ENCODE results near the gene GJB3.

GJB3 gene

DNA sequence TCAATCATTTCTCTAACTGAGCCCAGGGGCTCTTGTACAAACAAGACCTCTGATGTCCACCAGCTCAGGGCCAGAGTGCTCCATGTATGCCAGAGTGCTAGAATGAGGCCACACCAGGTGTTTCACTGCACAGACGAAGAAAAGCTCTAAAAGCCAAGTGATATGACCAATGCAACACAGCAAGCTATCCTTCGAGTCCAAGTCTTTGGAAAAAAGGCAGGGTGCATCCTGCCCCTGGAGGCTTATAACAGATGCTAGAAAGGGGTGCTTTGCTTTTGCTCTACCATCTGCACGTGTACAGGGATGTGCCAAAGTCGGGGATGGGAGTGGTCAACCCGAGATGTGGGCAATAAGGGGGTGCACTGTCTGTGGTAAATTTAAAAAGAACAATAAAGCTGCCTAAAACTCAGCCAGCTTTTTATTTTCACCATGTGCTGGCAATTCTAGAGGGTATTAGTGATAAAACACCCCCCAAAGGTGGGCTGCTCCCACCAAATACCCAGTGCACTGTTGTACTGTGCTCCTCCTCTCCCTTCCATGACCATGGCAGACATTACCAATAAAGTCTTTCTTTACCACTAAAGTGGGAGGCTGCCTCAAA lies 46.4 kb downstream of the GJB3 start:
- DNase-seq: no peak

DNA sequence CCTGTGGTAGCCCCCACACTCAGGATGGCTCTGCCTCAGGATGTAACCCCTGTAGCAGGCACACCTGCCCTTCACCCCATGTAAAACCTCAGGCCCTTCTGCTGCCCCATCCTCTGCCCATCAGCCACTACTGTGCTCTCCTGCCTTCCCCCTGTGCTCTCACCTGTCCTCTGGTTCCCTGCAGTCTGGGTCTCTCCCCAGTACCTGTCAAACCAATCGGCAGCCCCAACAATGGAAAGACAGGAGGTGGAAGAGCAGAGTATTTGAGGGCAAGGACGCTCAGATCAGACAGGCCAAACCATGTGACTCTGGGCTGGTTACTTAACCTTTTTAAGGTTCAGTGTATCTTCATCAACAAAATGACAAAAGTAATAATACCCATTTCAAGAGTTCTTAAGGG lies 47.6 kb downstream of the GJB3 start:
- no peak for DNase-seq

DNA sequence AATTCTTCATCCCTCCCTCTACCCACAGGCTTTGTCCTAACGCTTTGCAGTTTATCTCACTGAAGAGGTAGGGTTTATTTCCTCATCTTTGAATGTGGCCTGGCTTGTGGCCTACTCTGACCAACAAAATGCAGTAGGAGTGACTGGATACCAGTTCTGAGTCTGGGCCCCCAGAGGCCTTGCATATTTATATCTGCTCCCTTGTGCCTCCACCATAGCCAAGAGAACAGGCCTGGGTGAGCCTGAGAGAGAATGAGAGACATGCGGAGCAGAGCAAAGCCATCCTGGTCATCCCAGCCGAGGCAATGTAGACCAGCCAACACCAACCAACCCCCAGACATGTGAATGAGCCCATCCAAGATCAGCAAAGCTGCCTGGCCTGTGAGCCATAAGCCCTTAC lies 48.2 kb downstream of the GJB3 start:
- no peak for DNase-seq

GRCh38 chr1:34831721-34832246 lies 50.8 kb downstream of the GJB3 start:
- DNase-seq: peak; percentile 22

- no peak for DNase-seq
Observed at GRCh38 chr1:34833711-34834110, 52.7 kb downstream of the GJB3 start.

Measured in SHP77 treated with DMSO at 0.1 percent for 48 hours (cell line).